ENCODE results near the gene ASCC3. TPM values are rescaled to one million over a fixed set of nuclear protein-coding genes. Genes with fewer than 3 reads are reported as not detected.

Gene ASCC3
- total and polyA plus RNA-seq, 2 donors (not counting 3 experiments of a cell fraction or from before 2014, with no cell fraction given): 15.7 to 57.2 TPM

GRCh38 chr6:100851819-100852218 is 29.3 kb downstream of the ASCC3 start:
- H2AFZ ChIP-seq (ENCODE audit: low read depth, low read length): no peak overlapping the region
- CTCF ChIA-PET: no interaction called here
- H3K27ac ChIP-seq (ENCODE audit: insufficient read depth, low read depth, low read length): no peak overlapping the region
- H3K79me2 ChIP-seq (ENCODE audit: control insufficient read depth, insufficient read depth, low read length): peaks cover 16% of the 10 kb centered on the region
- no peaks in the 10 kb centered on the region for H3K27me3 ChIP-seq (ENCODE audit: control insufficient read depth in 2 of 2, insufficient read depth in 2 of 2, low read length in 2 of 2)
- H3K4me2 ChIP-seq (ENCODE audit: insufficient read depth, low read length): no peak overlapping the region
- no peaks in the 10 kb centered on the region for H3K9me1 ChIP-seq (replicated peaks; ENCODE audit: control insufficient read depth, extremely low read depth, insufficient read depth, low read length)
- intact Hi-C loops (cut with micrococcal nuclease) (no loop called here), dilution Hi-C loops (cut with MboI; ENCODE audit: extremely low pct_ligation_motif_present, low sequenced_read_pairs) (no loop called here)
- no peak overlapping the region for H3K4me3 ChIP-seq (replicated peaks in 1 of 3; ENCODE audit: insufficient read depth in 1 of 3, low read depth in 1 of 3, low read length in 3 of 3)
- POLR2A ChIA-PET: no interaction called here
- TF ChIP-seq JUN (IDR thresholded peaks at IDR 0.05; ENCODE audit: borderline replicate concordance, insufficient read depth, insufficient read length, low read depth) (no peak), GATA2 (IDR thresholded peaks at IDR 0.05; ENCODE audit: insufficient read depth, insufficient read length, low read depth, low read length) (no peak)
- TF ChIP-seq, protein P1, sequence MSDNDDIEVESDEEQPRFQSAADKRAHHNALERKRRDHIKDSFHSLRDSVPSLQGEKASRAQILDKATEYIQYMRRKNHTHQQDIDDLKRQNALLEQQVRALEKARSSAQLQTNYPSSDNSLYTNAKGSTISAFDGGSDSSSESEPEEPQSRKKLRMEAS (IDR thresholded peaks at IDR 0.05; ENCODE audit: insufficient read depth, insufficient read length): no peak
- no peaks in the 10 kb centered on the region for H3K9me3 ChIP-seq (replicated peaks; ENCODE audit: control insufficient read depth, insufficient read depth, low read length)
- FAIRE-seq (no peak), DNase-seq (ENCODE audit: low read depth, low spot score) (no peak)
- H3K36me3 ChIP-seq (ENCODE audit: control insufficient read depth in 2 of 2, extremely low read depth in 1 of 2, insufficient read depth in 2 of 2, low read length in 2 of 2): no peaks in the 10 kb centered on the region
- no peaks in the 10 kb centered on the region for H3K4me1 ChIP-seq (ENCODE audit: control insufficient read depth, extremely low read depth, insufficient read depth, low read length)
- BruUV-seq (replicated peaks): no TSS peak
- H3K9ac ChIP-seq (replicated peaks; ENCODE audit: extremely low read depth, insufficient read depth, low read length): no peak overlapping the region
- H4K20me1 ChIP-seq (replicated peaks; ENCODE audit: control insufficient read depth, extremely low read depth, insufficient read depth, low read length): no peaks in the 10 kb centered on the region

DNA sequence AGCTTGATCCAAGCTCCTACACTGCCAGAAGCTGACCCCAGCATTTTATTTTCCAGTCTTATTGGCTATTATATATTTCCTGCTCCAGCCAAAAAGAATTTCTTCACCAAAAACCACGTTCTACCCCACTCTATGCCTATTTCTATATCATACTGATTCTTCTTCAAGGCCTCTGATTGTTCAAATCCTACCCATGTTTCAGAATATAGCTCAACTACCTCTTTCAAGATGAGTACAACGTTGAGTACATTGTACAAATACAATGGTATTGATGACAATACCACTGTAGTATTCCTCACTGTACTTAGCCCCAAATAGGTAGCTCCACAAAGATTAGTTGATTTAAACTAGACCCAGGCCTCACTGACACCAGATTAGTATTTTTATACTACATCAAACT is 31.0 kb downstream of the ASCC3 start:
- H3K79me2 ChIP-seq (ENCODE audit: control insufficient read depth, insufficient read depth, low read length): peaks cover 25% of the 10 kb centered on the region
- no TSS peak for BruUV-seq (replicated peaks)

More for the DNA sequence above, 31.0 kb downstream of the ASCC3 start:
- H3K4me2 ChIP-seq (ENCODE audit: insufficient read depth, low read length): no peak overlapping the region
- H3K36me3 ChIP-seq (ENCODE audit: control insufficient read depth in 2 of 2, extremely low read depth in 1 of 2, insufficient read depth in 2 of 2, low read length in 2 of 2): no peaks in the 10 kb centered on the region
- H3K27ac ChIP-seq (ENCODE audit: insufficient read depth, low read depth, low read length): no peak overlapping the region
- no peaks in the 10 kb centered on the region for H3K9me1 ChIP-seq (replicated peaks; ENCODE audit: control insufficient read depth, extremely low read depth, insufficient read depth, low read length)
- H2AFZ ChIP-seq (ENCODE audit: low read depth, low read length): no peak overlapping the region
- H3K27me3 ChIP-seq (ENCODE audit: control insufficient read depth in 2 of 2, insufficient read depth in 2 of 2, low read length in 2 of 2): no peaks in the 10 kb centered on the region
- dilution Hi-C loops (cut with MboI; ENCODE audit: extremely low pct_ligation_motif_present, low sequenced_read_pairs) (no loop called here), intact Hi-C loops (cut with micrococcal nuclease) (no loop called here)
- no peak for FAIRE-seq
- H3K9me3 ChIP-seq (replicated peaks; ENCODE audit: control insufficient read depth, insufficient read depth, low read length): no peaks in the 10 kb centered on the region
- no peaks in the 10 kb centered on the region for H3K4me1 ChIP-seq (ENCODE audit: control insufficient read depth, extremely low read depth, insufficient read depth, low read length)
- H3K9ac ChIP-seq (replicated peaks; ENCODE audit: extremely low read depth, insufficient read depth, low read length): no peak overlapping the region
- POLR2A ChIA-PET: no interaction called here
- CTCF ChIA-PET: interaction anchor here (0.8 to 1.4 kb wide), 2 partner anchors 9 to 17 kb away, joined by 3 read pairs; no protein-coding TSS in a partner anchor
- no peak for DNase-seq (ENCODE audit: low read depth, low spot score)
- H3K4me3 ChIP-seq (replicated peaks in 1 of 3; ENCODE audit: insufficient read depth in 1 of 3, low read depth in 1 of 3, low read length in 3 of 3): no peak overlapping the region
- TF ChIP-seq GATA2 (IDR thresholded peaks at IDR 0.05; ENCODE audit: insufficient read depth, insufficient read length, low read depth, low read length) (no peak), CTCF (IDR thresholded peaks at IDR 0.05; ENCODE audit: extremely low read depth in 1 of 2, insufficient read depth in 1 of 2, low read depth in 1 of 2, low read length in 2 of 2) (no peak), MYC (IDR thresholded peaks at IDR 0.05; ENCODE audit: low read depth, low read length) (no peak), POLR2A (IDR thresholded peaks at IDR 0.05; ENCODE audit: low read depth, low read length) (no peak), JUN (IDR thresholded peaks at IDR 0.05; ENCODE audit: borderline replicate concordance, insufficient read depth, insufficient read length, low read depth) (no peak), FOS (IDR thresholded peaks at IDR 0.05; ENCODE audit: borderline replicate concordance, insufficient read depth, low read length) (no peak), EZH2 (IDR thresholded peaks at IDR 0.05; ENCODE audit: borderline replicate concordance, low read depth, low read length, severe bottlenecking) (no peak), POLR2AphosphoS5 (IDR thresholded peaks at IDR 0.05; ENCODE audit: insufficient read depth, low read depth, low read length) (no peak)
- TF ChIP-seq, protein P1 (IDR thresholded peaks at IDR 0.05; ENCODE audit: insufficient read depth, insufficient read length): no peak
- H4K20me1 ChIP-seq (replicated peaks; ENCODE audit: control insufficient read depth, extremely low read depth, insufficient read depth, low read length): no peaks in the 10 kb centered on the region
